ENCODE measurements around the gene CNTN1. TPM values are rescaled to one million over a fixed set of nuclear protein-coding genes. Genes with fewer than 3 reads are reported as not detected.

The CNTN1 gene
- polyA plus RNA-seq, 1 of the 3 experiments (the other 2 are of a cell fraction): 0.13 TPM

DNA sequence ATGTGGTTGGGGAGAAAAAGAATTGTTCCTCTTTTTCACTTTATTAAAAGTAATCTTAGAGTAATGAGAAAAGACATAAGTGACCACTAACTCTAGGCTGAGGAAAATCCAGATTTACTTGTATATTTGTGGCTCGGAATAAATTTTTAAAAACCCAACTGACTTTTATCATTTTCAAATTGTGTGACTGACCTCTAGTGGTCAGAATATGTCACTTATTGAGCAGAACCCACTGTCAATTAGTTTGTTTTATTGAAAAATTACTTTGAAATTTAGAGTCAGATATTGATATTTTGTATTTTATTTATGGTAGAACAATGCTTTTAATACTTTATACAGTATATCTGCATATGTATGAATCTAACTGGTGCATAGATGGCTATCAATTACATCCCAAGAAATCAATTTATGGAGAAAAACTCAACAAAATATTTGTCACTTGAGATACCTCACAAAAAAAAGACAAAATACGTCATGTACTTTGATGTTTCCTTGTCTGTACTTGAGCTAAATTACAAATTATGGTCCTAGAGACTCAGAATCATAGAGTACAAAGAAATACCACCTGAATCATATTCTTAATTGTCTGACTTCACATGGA, 229.4 kb downstream of the CNTN1 start:
- H3K27ac ChIP-seq (ENCODE audit: low read depth in 2 of 2, low read length in 1 of 2): no peak overlapping the region
- 22% methylated on average over 2 of the region's 2 CpGs for WGBS (ENCODE audit: low lambda C conversion rate)
- no peak for DNase-seq
- no peaks in the 10 kb centered on the region for H3K9me3 ChIP-seq
- no peaks in the 10 kb centered on the region for H3K4me1 ChIP-seq (ENCODE audit: control insufficient read depth in 1 of 2, insufficient read depth in 2 of 2, low read depth in 1 of 2, low read length in 1 of 2)
- no peak overlapping the region for H3K9ac ChIP-seq
- TF ChIP-seq RCOR1 (IDR thresholded peaks at IDR 0.05; ENCODE audit: low read length) (no peak), RAD21 (IDR thresholded peaks at IDR 0.05; ENCODE audit: low read length) (peak; percentile 77), SMC3 (IDR thresholded peaks at IDR 0.05; ENCODE audit: low read depth, low read length) (peak; percentile 30)
- TF ChIP-seq, protein P1, sequence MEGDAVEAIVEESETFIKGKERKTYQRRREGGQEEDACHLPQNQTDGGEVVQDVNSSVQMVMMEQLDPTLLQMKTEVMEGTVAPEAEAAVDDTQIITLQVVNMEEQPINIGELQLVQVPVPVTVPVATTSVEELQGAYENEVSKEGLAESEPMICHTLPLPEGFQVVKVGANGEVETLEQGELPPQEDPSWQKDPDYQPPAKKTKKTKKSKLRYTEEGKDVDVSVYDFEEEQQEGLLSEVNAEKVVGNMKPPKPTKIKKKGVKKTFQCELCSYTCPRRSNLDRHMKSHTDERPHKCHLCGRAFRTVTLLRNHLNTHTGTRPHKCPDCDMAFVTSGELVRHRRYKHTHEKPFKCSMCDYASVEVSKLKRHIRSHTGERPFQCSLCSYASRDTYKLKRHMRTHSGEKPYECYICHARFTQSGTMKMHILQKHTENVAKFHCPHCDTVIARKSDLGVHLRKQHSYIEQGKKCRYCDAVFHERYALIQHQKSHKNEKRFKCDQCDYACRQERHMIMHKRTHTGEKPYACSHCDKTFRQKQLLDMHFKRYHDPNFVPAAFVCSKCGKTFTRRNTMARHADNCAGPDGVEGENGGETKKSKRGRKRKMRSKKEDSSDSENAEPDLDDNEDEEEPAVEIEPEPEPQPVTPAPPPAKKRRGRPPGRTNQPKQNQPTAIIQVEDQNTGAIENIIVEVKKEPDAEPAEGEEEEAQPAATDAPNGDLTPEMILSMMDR (IDR thresholded peaks at IDR 0.05): peak; percentile 82
- no peak overlapping the region; a peak in 1 of 4 replicates for H3K4me3 ChIP-seq (ENCODE audit: low read depth in 2 of 2, low read length in 1 of 2)
- H3K79me2 ChIP-seq (ENCODE audit: insufficient read depth): no peaks in the 10 kb centered on the region
- H3K9me2 ChIP-seq: no peaks in the 10 kb centered on the region
- no peaks in the 10 kb centered on the region for H4K20me1 ChIP-seq (ENCODE audit: insufficient read depth)
- H3F3A ChIP-seq (replicated peaks; ENCODE audit: insufficient read depth): no peaks in the 10 kb centered on the region
- no peaks in the 10 kb centered on the region for H3K36me3 ChIP-seq (replicated peaks in 1 of 2; ENCODE audit: control insufficient read depth in 1 of 2, insufficient read depth in 2 of 2, low read length in 1 of 2)
- CTCF ChIA-PET: interaction anchor here (0.6 to 1.2 kb wide), 5 partner anchors 25 to 586 kb away, joined by 3 to 4 read pairs (median 3); no protein-coding TSS in a partner anchor
- POLR2A ChIA-PET: no interaction called here
- no peaks in the 10 kb centered on the region for H3K27me3 ChIP-seq (ENCODE audit: insufficient read depth)
- no peak overlapping the region for H3K4me2 ChIP-seq
- no peak overlapping the region for H2AFZ ChIP-seq (ENCODE audit: low read depth)

DNA sequence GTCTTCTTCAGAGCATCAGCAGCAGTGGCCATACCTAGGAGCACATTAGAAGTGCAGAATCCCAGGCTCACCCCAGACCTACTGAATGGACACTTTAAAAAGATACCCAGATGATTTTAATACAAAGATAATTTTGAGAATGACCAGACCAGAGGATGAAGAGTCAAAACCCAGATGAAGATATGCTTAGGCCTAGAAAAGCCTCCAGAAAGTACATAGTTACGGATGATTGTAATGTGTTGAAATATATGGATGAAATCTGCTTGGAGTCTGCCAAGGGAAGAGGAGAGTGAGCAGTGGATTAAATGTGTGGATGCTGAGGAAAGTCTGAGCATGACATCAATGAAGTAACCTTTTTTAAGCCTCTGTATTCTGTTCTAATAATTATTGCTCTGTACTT, 245.7 kb downstream of the CNTN1 start:
- ChIA-PET CTCF (no interaction called here), POLR2A (no interaction called here)
- Histone ChIP-seq H3K79me2 (ENCODE audit: insufficient read depth) (no peaks in the 10 kb centered on the region), H3F3A (replicated peaks; ENCODE audit: insufficient read depth) (no peaks in the 10 kb centered on the region), H3K4me1 (ENCODE audit: control insufficient read depth in 1 of 2, insufficient read depth in 2 of 2, low read depth in 1 of 2, low read length in 1 of 2) (no peaks in the 10 kb centered on the region), H3K27ac (ENCODE audit: low read depth in 2 of 2, low read length in 1 of 2) (no peak overlapping the region), H2AFZ (ENCODE audit: low read depth) (no peak overlapping the region), H3K4me3 (ENCODE audit: low read depth in 2 of 2, low read length in 1 of 2) (no peak overlapping the region), H3K36me3 (replicated peaks in 1 of 2; ENCODE audit: control insufficient read depth in 1 of 2, insufficient read depth in 2 of 2, low read length in 1 of 2) (no peaks in the 10 kb centered on the region), H3K9ac (no peak overlapping the region), H4K20me1 (ENCODE audit: insufficient read depth) (no peaks in the 10 kb centered on the region), H3K9me3 (no peaks in the 10 kb centered on the region), H3K27me3 (ENCODE audit: insufficient read depth) (no peaks in the 10 kb centered on the region), H3K4me2 (no peak overlapping the region), H3K9me2 (no peaks in the 10 kb centered on the region)
- WGBS (ENCODE audit: low lambda C conversion rate): 75% methylated on average over 1 of the region's 1 CpG
- TF ChIP-seq, protein P2, sequence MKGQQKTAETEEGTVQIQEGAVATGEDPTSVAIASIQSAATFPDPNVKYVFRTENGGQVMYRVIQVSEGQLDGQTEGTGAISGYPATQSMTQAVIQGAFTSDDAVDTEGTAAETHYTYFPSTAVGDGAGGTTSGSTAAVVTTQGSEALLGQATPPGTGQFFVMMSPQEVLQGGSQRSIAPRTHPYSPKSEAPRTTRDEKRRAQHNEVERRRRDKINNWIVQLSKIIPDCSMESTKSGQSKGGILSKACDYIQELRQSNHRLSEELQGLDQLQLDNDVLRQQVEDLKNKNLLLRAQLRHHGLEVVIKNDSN (IDR thresholded peaks at IDR 0.05; ENCODE audit: borderline replicate concordance, low read depth): no peak
- TF ChIP-seq, protein P3, sequence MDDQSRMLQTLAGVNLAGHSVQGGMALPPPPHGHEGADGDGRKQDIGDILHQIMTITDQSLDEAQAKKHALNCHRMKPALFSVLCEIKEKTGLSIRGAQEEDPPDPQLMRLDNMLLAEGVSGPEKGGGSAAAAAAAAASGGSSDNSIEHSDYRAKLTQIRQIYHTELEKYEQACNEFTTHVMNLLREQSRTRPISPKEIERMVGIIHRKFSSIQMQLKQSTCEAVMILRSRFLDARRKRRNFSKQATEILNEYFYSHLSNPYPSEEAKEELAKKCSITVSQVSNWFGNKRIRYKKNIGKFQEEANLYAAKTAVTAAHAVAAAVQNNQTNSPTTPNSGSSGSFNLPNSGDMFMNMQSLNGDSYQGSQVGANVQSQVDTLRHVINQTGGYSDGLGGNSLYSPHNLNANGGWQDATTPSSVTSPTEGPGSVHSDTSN (IDR thresholded peaks at IDR 0.05): no peak
- TF ChIP-seq FOXM1 (IDR thresholded peaks at IDR 0.05; ENCODE audit: low read depth): no peak
- TF ChIP-seq NRF1 (IDR thresholded peaks at IDR 0.05; ENCODE audit: low read depth, low read length): no peak
- no peak for TF ChIP-seq ELF1 (IDR thresholded peaks at IDR 0.05)
- no peak for TF ChIP-seq GABPA (IDR thresholded peaks at IDR 0.05; ENCODE audit: low read depth)
- TF ChIP-seq CHD2 (IDR thresholded peaks at IDR 0.05; ENCODE audit: low read length, partially characterized antibody): no peak
- TF ChIP-seq SIN3A (IDR thresholded peaks at IDR 0.05; ENCODE audit: borderline replicate concordance, low read depth, low read length): no peak
- TF ChIP-seq EZH2phosphoT487 (IDR thresholded peaks at IDR 0.05; ENCODE audit: borderline replicate concordance, low read depth): no peak
- no peak for TF ChIP-seq RFX5 (IDR thresholded peaks at IDR 0.05; ENCODE audit: low read length)
- TF ChIP-seq, protein P4, sequence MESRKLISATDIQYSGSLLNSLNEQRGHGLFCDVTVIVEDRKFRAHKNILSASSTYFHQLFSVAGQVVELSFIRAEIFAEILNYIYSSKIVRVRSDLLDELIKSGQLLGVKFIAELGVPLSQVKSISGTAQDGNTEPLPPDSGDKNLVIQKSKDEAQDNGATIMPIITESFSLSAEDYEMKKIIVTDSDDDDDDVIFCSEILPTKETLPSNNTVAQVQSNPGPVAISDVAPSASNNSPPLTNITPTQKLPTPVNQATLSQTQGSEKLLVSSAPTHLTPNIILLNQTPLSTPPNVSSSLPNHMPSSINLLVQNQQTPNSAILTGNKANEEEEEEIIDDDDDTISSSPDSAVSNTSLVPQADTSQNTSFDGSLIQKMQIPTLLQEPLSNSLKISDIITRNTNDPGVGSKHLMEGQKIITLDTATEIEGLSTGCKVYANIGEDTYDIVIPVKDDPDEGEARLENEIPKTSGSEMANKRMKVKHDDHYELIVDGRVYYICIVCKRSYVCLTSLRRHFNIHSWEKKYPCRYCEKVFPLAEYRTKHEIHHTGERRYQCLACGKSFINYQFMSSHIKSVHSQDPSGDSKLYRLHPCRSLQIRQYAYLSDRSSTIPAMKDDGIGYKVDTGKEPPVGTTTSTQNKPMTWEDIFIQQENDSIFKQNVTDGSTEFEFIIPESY (IDR thresholded peaks at IDR 0.05; ENCODE audit: borderline replicate concordance, low read depth): no peak
- no peak for DNase-seq
